Measurements from ENCODE around the gene SVBP.

DNA sequence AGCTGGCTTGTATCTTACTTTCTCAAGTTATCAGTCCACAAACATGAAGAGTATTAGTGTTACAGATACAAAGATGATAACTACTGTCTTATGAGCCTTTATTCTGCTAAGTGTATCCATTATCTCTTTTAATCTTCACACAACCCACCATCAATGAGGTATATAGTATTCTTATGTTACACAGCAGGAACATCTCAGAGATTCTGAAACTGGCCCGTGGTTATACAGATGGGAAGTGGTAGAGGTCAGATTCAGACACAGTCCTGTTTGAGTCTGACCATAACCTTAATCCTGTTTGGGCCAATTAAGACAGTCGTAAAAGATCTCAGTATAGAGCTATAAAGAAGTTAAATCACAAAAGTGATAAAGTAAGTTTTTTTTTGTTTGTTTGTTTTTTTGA, 37.5 kb downstream of the SVBP start:
- TF ChIP-seq, protein P1, sequence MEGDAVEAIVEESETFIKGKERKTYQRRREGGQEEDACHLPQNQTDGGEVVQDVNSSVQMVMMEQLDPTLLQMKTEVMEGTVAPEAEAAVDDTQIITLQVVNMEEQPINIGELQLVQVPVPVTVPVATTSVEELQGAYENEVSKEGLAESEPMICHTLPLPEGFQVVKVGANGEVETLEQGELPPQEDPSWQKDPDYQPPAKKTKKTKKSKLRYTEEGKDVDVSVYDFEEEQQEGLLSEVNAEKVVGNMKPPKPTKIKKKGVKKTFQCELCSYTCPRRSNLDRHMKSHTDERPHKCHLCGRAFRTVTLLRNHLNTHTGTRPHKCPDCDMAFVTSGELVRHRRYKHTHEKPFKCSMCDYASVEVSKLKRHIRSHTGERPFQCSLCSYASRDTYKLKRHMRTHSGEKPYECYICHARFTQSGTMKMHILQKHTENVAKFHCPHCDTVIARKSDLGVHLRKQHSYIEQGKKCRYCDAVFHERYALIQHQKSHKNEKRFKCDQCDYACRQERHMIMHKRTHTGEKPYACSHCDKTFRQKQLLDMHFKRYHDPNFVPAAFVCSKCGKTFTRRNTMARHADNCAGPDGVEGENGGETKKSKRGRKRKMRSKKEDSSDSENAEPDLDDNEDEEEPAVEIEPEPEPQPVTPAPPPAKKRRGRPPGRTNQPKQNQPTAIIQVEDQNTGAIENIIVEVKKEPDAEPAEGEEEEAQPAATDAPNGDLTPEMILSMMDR (IDR thresholded peaks at IDR 0.05) = no peak
- TF ChIP-seq POLR2AphosphoS5 (IDR thresholded peaks at IDR 0.05) (no peak), POLR2A (IDR thresholded peaks at IDR 0.05; ENCODE audit: low read depth) (no peak), EP300 (IDR thresholded peaks at IDR 0.05) (no peak)
